ENCODE results near the gene VPS13D. TPM values are rescaled to one million over a fixed set of nuclear protein-coding genes. Genes with fewer than 3 reads are reported as not detected.

The VPS13D gene
- total and polyA plus RNA-seq, 2 of the 4 experiments (the other 2 are of a cell fraction): 9.0 to 16.3 TPM

GRCh38 chr1:12506281-12507280 lies 276.8 kb downstream of the VPS13D start:
- ATAC-seq (ENCODE audit: low read depth) (no peak), DNase-seq (no peak)
- Histone ChIP-seq H4K20me1 (ENCODE audit: insufficient read depth, low read length) (no peaks in the 10 kb centered on the region), H2AK9ac (replicated peaks; ENCODE audit: low read depth, low read length, poor library complexity) (no peak overlapping the region), H2AK5ac (ENCODE audit: low read depth, low read length) (no peak overlapping the region), H3K9me3 (ENCODE audit: control insufficient read depth, insufficient read depth, low read length) (no peaks in the 10 kb centered on the region), H3K27me3 (ENCODE audit: control insufficient read depth, insufficient read depth, low read length) (no peaks in the 10 kb centered on the region), H2BK15ac (ENCODE audit: low read depth, low read length) (no peak overlapping the region), H2BK20ac (ENCODE audit: low read depth, low read length) (no peak overlapping the region), H3K36me3 (ENCODE audit: control insufficient read depth, insufficient read depth, low read length) (peaks cover 12% of the 10 kb centered on the region; the same call in 1 of the 2 replicates), H3K18ac (ENCODE audit: low read depth, low read length) (no peak overlapping the region), H3K56ac (ENCODE audit: extremely low read depth, insufficient read depth, low read length) (no peak overlapping the region), H3K4ac (ENCODE audit: low read depth, low read length) (no peak overlapping the region), H3K14ac (replicated peaks; ENCODE audit: low read depth, low read length) (no peak overlapping the region), H2BK120ac (ENCODE audit: low read depth, low read length) (no peak overlapping the region), H3K27ac (ENCODE audit: insufficient read depth, low read length) (no peak overlapping the region), H3K4me1 (ENCODE audit: control insufficient read depth, insufficient read depth, low read length) (peaks cover 11% of the 10 kb centered on the region), H3K4me2 (ENCODE audit: low read depth, low read length) (no peak overlapping the region), H4K8ac (ENCODE audit: low read depth in 2 of 2, low read length in 2 of 2) (no peak overlapping the region), H2BK5ac (ENCODE audit: low read depth, low read length, poor library complexity, severe bottlenecking) (no peak overlapping the region), H3K9me1 (ENCODE audit: insufficient read depth, low read length) (peaks cover 9% of the 10 kb centered on the region), H3K23ac (ENCODE audit: low read depth, low read length) (no peak overlapping the region), H4K91ac (ENCODE audit: insufficient read depth, low read depth, low read length) (no peak overlapping the region), H3K79me1 (ENCODE audit: low read depth in 1 of 2, low read length in 2 of 2) (no peaks in the 10 kb centered on the region), H2AFZ (replicated peaks; ENCODE audit: low read length, poor library complexity) (no peak overlapping the region), H4K5ac (ENCODE audit: low read depth, low read length) (no peak overlapping the region), H3K4me3 (ENCODE audit: insufficient read depth, low read depth, low read length) (no peak overlapping the region), H3K9ac (ENCODE audit: low read depth, low read length) (no peak overlapping the region)
- dilution Hi-C loops (cut with HindIII; ENCODE audit: low sequenced_read_pairs, unreplicated experiment) (no loop called here), in situ Hi-C loops (cut with MboI; ENCODE audit: low sequenced_read_pairs) (no loop called here), intact Hi-C loops (cut with micrococcal nuclease) (no loop called here)
- TF ChIP-seq MAFK (IDR thresholded peaks at IDR 0.05; ENCODE audit: low read depth, low read length) (no peak), CHD1 (IDR thresholded peaks at IDR 0.05; ENCODE audit: low read depth, low read length) (no peak), POLR2A (IDR thresholded peaks at IDR 0.05; ENCODE audit: low read depth, low read length) (no peak), USF2 (IDR thresholded peaks at IDR 0.05; ENCODE audit: low read depth, low read length) (no peak), RFX5 (IDR thresholded peaks at IDR 0.05; ENCODE audit: low read depth, low read length) (no peak), RAD21 (IDR thresholded peaks at IDR 0.05; ENCODE audit: low read length) (no peak), MAZ (IDR thresholded peaks at IDR 0.05; ENCODE audit: borderline replicate concordance, low read depth, low read length) (no peak), MXI1 (IDR thresholded peaks at IDR 0.05; ENCODE audit: borderline replicate concordance, low read depth, low read length) (no peak), RCOR1 (IDR thresholded peaks at IDR 0.05; ENCODE audit: insufficient replicate concordance, low read length) (no peak)
- ChIA-PET POLR2A (ENCODE audit: unreplicated experiment) (no interaction called here), CTCF (no interaction called here)
- WGBS, 2 experiments (ENCODE audit: extremely low coverage in 2 of 2, insufficient read length in 1 of 2): 95% methylated on average over 8 of the region's 28 CpGs; no CpG with 5 or more reads in 1 of the 2 experiments
- no TSS peak for BruUV-seq (replicated peaks)
